SIG-M5 (cell line): ENCODE data around the gene RBX1.

Experiments used
- DNase-seq: peaks from one replicate; lab custom pipeline; 2025; lab: John Stamatoyannopoulos, UW

The RBX1 gene

GRCh38 chr22:41022470-41023298 is 71.5 kb downstream of the RBX1 start:
- no peak for DNase-seq
